HG03432 (cell line): ENCODE data around the gene BCL2L11.
A peak's percentile ranks its signal among the peaks of the same experiment; 100 is the strongest.

Experiments
- ATAC-seq: cut with Tn5 transposase; IDR thresholded peaks from one replicate; pipeline ENCODE4 v1.9.1; 2021; ENCODE audit warnings: mild to moderate bottlenecking, moderate library complexity; ENCODE audit not compliant: unreplicated experiment

BCL2L11 gene

GRCh38 chr2:111167076-111167862 lies 46.6 kb downstream of the BCL2L11 start:
- no peak for ATAC-seq

- ATAC-seq = no peak
Observed at GRCh38 chr2:111167863-111168162, 47.1 kb downstream of the BCL2L11 start.

- peak; percentile 89 for ATAC-seq
Observed at GRCh38 chr2:111168528-111169239, 48.0 kb downstream of the BCL2L11 start.

- ATAC-seq = no peak
Observed at GRCh38 chr2:111169268-111169667, 48.6 kb downstream of the BCL2L11 start.

- no peak for ATAC-seq
Observed at GRCh38 chr2:111169924-111170323, 49.2 kb downstream of the BCL2L11 start.

- no peak for ATAC-seq
Observed at GRCh38 chr2:111171337-111171930, 50.7 kb downstream of the BCL2L11 start.

- no peak for ATAC-seq
Observed at GRCh38 chr2:111172666-111173065, 52.0 kb downstream of the BCL2L11 start.

- ATAC-seq = no peak
Observed at GRCh38 chr2:111173338-111173737, 52.6 kb downstream of the BCL2L11 start.

- no peak for ATAC-seq
Observed at GRCh38 chr2:111173856-111174255, 53.1 kb downstream of the BCL2L11 start.

- no peak for ATAC-seq
Observed at GRCh38 chr2:111175615-111176014, 54.9 kb downstream of the BCL2L11 start.

GRCh38 chr2:111176388-111176787 lies 55.7 kb downstream of the BCL2L11 start:
- ATAC-seq = no peak

GRCh38 chr2:111176867-111177266 lies 56.2 kb downstream of the BCL2L11 start:
- ATAC-seq = no peak

GRCh38 chr2:111178296-111178695 lies 57.6 kb downstream of the BCL2L11 start:
- ATAC-seq = no peak

GRCh38 chr2:111178730-111179405 lies 58.2 kb downstream of the BCL2L11 start:
- ATAC-seq = no peak

GRCh38 chr2:111182121-111182520 lies 61.4 kb downstream of the BCL2L11 start:
- no peak for ATAC-seq

GRCh38 chr2:111182740-111183139 lies 62.0 kb downstream of the BCL2L11 start:
- no peak for ATAC-seq

- ATAC-seq = no peak
Observed at GRCh38 chr2:111184725-111185310, 64.1 kb downstream of the BCL2L11 start.

GRCh38 chr2:111185361-111186022 lies 64.8 kb downstream of the BCL2L11 start:
- ATAC-seq = no peak

GRCh38 chr2:111186121-111186715 lies 65.5 kb downstream of the BCL2L11 start:
- no peak for ATAC-seq

GRCh38 chr2:111186933-111187332 lies 66.2 kb downstream of the BCL2L11 start:
- no peak for ATAC-seq
